Karpas-422 (cell line): ENCODE measurements around the gene TMEM200A. TPM values are rescaled to one million over a fixed set of nuclear protein-coding genes. Genes with fewer than 3 reads are reported as not detected.

Source experiments
- DNase-seq: peaks from one replicate; pipeline ENCODE4 v3.0.0-alpha.2; 2015
- H2AFZ ChIP-seq: fragments of 200-600 bp; sonication (generic); 2 replicates; pipeline ENCODE4 v1.6.1; 2014; ENCODE audit warnings: antibody characterized with exemption, low read length, mixed read lengths
- H3K27ac ChIP-seq: fragments of 200-600 bp; sonication (generic); 2 replicates; pipeline ENCODE4 v1.5.1; 2014; ENCODE audit warnings: mild to moderate bottlenecking, low read length, moderate library complexity
- H3K27me3 ChIP-seq: fragments of 200-600 bp; sonication (generic); 2 replicates; pipeline ENCODE4 v1.6.1; 2014; ENCODE audit warnings: low read length, mixed read lengths
- H3K36me3 ChIP-seq: fragments of 200-600 bp; sonication (generic); 2 replicates; pipeline ENCODE4 v1.6.1; 2014; ENCODE audit warnings: low read length, mixed read lengths; ENCODE audit not compliant: insufficient read depth
- H3K4me1 ChIP-seq: fragments of 200-600 bp; sonication (generic); 2 replicates; pipeline ENCODE4 v1.6.1; 2014; ENCODE audit warnings: mild to moderate bottlenecking, low read length, mixed read lengths
- H3K4me2 ChIP-seq: fragments of 200-600 bp; sonication (generic); 2 replicates; pipeline ENCODE4 v1.6.1; 2014; ENCODE audit warnings: low read length, low read depth, mild to moderate bottlenecking; ENCODE audit not compliant: poor library complexity, severe bottlenecking
- H3K4me3 ChIP-seq: fragments of 200-600 bp; sonication (generic); 2 replicates; pipeline ENCODE4 v1.5.1; 2014; ENCODE audit warnings: mild to moderate bottlenecking, antibody characterized with exemption, low read length, mixed read lengths
- H3K79me2 ChIP-seq: fragments of 200-600 bp; sonication (generic); 2 replicates; pipeline ENCODE4 v1.6.1; 2014; ENCODE audit warnings: mild to moderate bottlenecking, low read length, mixed read lengths
- H3K9ac ChIP-seq: fragments of 200-600 bp; sonication (generic); 2 replicates; pipeline ENCODE4 v1.6.0; 2014; ENCODE audit warnings: low read length
- H3K9me2 ChIP-seq: fragments of 200-600 bp; sonication (generic), shearing (Covaris generic); replicated peaks from 2 replicates; pipeline ENCODE4 v1.6.0; 2014; ENCODE audit warnings: mild to moderate bottlenecking, low read length, moderate library complexity; ENCODE audit not compliant: insufficient read depth
- H3K9me3 ChIP-seq: fragments of 300-700, 200-600 bp; sonication (generic); 2 replicates; pipeline ENCODE4 v1.6.1; 2014; ENCODE audit warnings: low read length, mixed read lengths
- H4K20me1 ChIP-seq: fragments of 200-600 bp; sonication (generic); 2 replicates; pipeline ENCODE4 v1.6.1; 2014; ENCODE audit warnings: mild to moderate bottlenecking, antibody characterized with exemption, low read length, low read depth; ENCODE audit not compliant: insufficient read depth
- total RNA-seq: library from RNA; depleted of rRNA; stranded (reverse); fragments of >200 nt; shearing (Covaris generic); gene quantifications from 2 replicates; pipeline ENCODE4 v1.2.3, GENCODE V29; 2014; ENCODE audit warnings: low replicate concordance

TMEM200A gene
- total RNA-seq, 1 experiment from 2014 or later = not detected

- H3K79me2 ChIP-seq = no peaks in the 10 kb centered on the region
- no peak overlapping the region for H3K27ac ChIP-seq
- no peak overlapping the region for H3K4me3 ChIP-seq
- H3K4me2 ChIP-seq = no peak overlapping the region
- H3K4me1 ChIP-seq = no peaks in the 10 kb centered on the region
- H3K9ac ChIP-seq = no peak overlapping the region
- no peaks in the 10 kb centered on the region for H3K9me3 ChIP-seq
- no peaks in the 10 kb centered on the region for H4K20me1 ChIP-seq
- H3K36me3 ChIP-seq = no peaks in the 10 kb centered on the region
- no peak overlapping the region for H2AFZ ChIP-seq
- H3K27me3 ChIP-seq = no peaks in the 10 kb centered on the region
- no peaks in the 10 kb centered on the region for H3K9me2 ChIP-seq
- no peak for DNase-seq
Observed at GRCh38 chr6:130466052-130466747, 100.4 kb downstream of the TMEM200A start.

- H4K20me1 ChIP-seq = no peaks in the 10 kb centered on the region
- no peak overlapping the region for H2AFZ ChIP-seq
- H3K4me3 ChIP-seq = no peak overlapping the region
- no peaks in the 10 kb centered on the region for H3K9me3 ChIP-seq
- H3K27ac ChIP-seq = no peak overlapping the region
- no peaks in the 10 kb centered on the region for H3K4me1 ChIP-seq
- H3K9me2 ChIP-seq = no peaks in the 10 kb centered on the region
- H3K27me3 ChIP-seq = no peaks in the 10 kb centered on the region
- DNase-seq = no peak
- no peak overlapping the region for H3K9ac ChIP-seq
- no peaks in the 10 kb centered on the region for H3K79me2 ChIP-seq
- no peaks in the 10 kb centered on the region for H3K36me3 ChIP-seq
- no peak overlapping the region for H3K4me2 ChIP-seq
Observed at GRCh38 chr6:130466748-130467061, 100.9 kb downstream of the TMEM200A start.

- H2AFZ ChIP-seq = no peak overlapping the region
- no peaks in the 10 kb centered on the region for H3K4me1 ChIP-seq
- H3K79me2 ChIP-seq = no peaks in the 10 kb centered on the region
- H3K4me3 ChIP-seq = no peak overlapping the region
- H3K9me3 ChIP-seq = no peaks in the 10 kb centered on the region
- no peak overlapping the region for H3K9ac ChIP-seq
- no peaks in the 10 kb centered on the region for H3K9me2 ChIP-seq
- no peaks in the 10 kb centered on the region for H3K27me3 ChIP-seq
- no peaks in the 10 kb centered on the region for H3K36me3 ChIP-seq
- H4K20me1 ChIP-seq = no peaks in the 10 kb centered on the region
- no peak overlapping the region for H3K27ac ChIP-seq
- DNase-seq = no peak
- no peak overlapping the region for H3K4me2 ChIP-seq
Observed at GRCh38 chr6:130467146-130468050, 101.6 kb downstream of the TMEM200A start.

GRCh38 chr6:130470766-130471165, 104.9 kb downstream of the TMEM200A start:
- Histone ChIP-seq H3K4me1 (no peaks in the 10 kb centered on the region), H3K9me2 (no peaks in the 10 kb centered on the region), H3K4me3 (no peak overlapping the region), H3K36me3 (no peaks in the 10 kb centered on the region), H3K4me2 (no peak overlapping the region), H2AFZ (no peak overlapping the region), H3K27me3 (no peaks in the 10 kb centered on the region), H4K20me1 (no peaks in the 10 kb centered on the region), H3K79me2 (no peaks in the 10 kb centered on the region), H3K9ac (no peak overlapping the region), H3K9me3 (no peaks in the 10 kb centered on the region), H3K27ac (no peak overlapping the region)
- DNase-seq = no peak

- Histone ChIP-seq H3K9me3 (no peaks in the 10 kb centered on the region), H4K20me1 (no peaks in the 10 kb centered on the region), H3K4me3 (no peak overlapping the region), H2AFZ (no peak overlapping the region), H3K27me3 (no peaks in the 10 kb centered on the region), H3K9me2 (no peaks in the 10 kb centered on the region), H3K4me2 (no peak overlapping the region), H3K79me2 (no peaks in the 10 kb centered on the region), H3K36me3 (no peaks in the 10 kb centered on the region), H3K9ac (no peak overlapping the region), H3K27ac (no peak overlapping the region), H3K4me1 (no peaks in the 10 kb centered on the region)
- DNase-seq = no peak
Observed at GRCh38 chr6:130473886-130474285, 108.1 kb downstream of the TMEM200A start.

GRCh38 chr6:130482645-130483390, 117.0 kb downstream of the TMEM200A start:
- Histone ChIP-seq H3K27me3 (no peaks in the 10 kb centered on the region), H3K4me2 (no peak overlapping the region), H2AFZ (no peak overlapping the region), H3K9me3 (no peaks in the 10 kb centered on the region), H3K4me1 (no peaks in the 10 kb centered on the region), H3K4me3 (no peak overlapping the region), H3K9ac (no peak overlapping the region), H3K36me3 (no peaks in the 10 kb centered on the region), H3K27ac (no peak overlapping the region), H3K9me2 (no peaks in the 10 kb centered on the region), H3K79me2 (no peaks in the 10 kb centered on the region), H4K20me1 (no peaks in the 10 kb centered on the region)
- no peak for DNase-seq

- no peak for DNase-seq
- Histone ChIP-seq H3K9ac (no peak overlapping the region), H3K4me3 (no peak overlapping the region), H3K36me3 (no peaks in the 10 kb centered on the region), H4K20me1 (no peaks in the 10 kb centered on the region), H3K9me2 (no peaks in the 10 kb centered on the region), H3K79me2 (no peaks in the 10 kb centered on the region), H2AFZ (no peak overlapping the region), H3K27ac (no peak overlapping the region), H3K27me3 (no peaks in the 10 kb centered on the region), H3K4me1 (no peaks in the 10 kb centered on the region), H3K4me2 (no peak overlapping the region), H3K9me3 (no peaks in the 10 kb centered on the region)
Observed at GRCh38 chr6:130485870-130486269, 120.1 kb downstream of the TMEM200A start.

- Histone ChIP-seq H3K4me2 (no peak overlapping the region), H3K9ac (no peak overlapping the region), H4K20me1 (no peaks in the 10 kb centered on the region), H3K27ac (no peak overlapping the region), H3K4me1 (no peaks in the 10 kb centered on the region), H3K4me3 (no peak overlapping the region), H3K79me2 (no peaks in the 10 kb centered on the region), H3K9me3 (no peaks in the 10 kb centered on the region), H3K36me3 (no peaks in the 10 kb centered on the region), H3K9me2 (no peaks in the 10 kb centered on the region), H2AFZ (no peak overlapping the region), H3K27me3 (no peaks in the 10 kb centered on the region)
- no peak for DNase-seq
Observed at GRCh38 chr6:130486417-130486816, 120.6 kb downstream of the TMEM200A start.
